AG04450 (cell line): ENCODE data around the gene RIC8A. TPM values are rescaled to one million over a fixed set of nuclear protein-coding genes. Genes with fewer than 3 reads are reported as not detected.

ENCODE experiments used
- CTCF ChIA-PET: fragments of 300-600, 350-600 bp; formaldehyde crosslinking; extraction: SDS; loops from one replicate; lab custom pipeline; 2022; ENCODE audit warnings: antibody characterized with exemption, inconsistent platforms; lab: Charles Lee
- POLR2A ChIA-PET: fragments of 350-600 bp; formaldehyde crosslinking; extraction: SDS; loops from one replicate; lab custom pipeline; 2021; ENCODE audit warnings: antibody characterized with exemption, inconsistent platforms; lab: Yijun Ruan, JAX
- DNase-seq: peaks from one replicate; pipeline ENCODE4 v3.0.0-alpha.2; 2011; ENCODE audit warnings: low read depth, low spot score
- H3K27ac ChIP-seq: one replicate; pipeline ENCODE4 v1.5.1; 2012; ENCODE audit warnings: low read depth, low read length, control low read depth
- H3K27me3 ChIP-seq: one replicate; pipeline ENCODE4 v1.6.0; 2012; ENCODE audit warnings: low read length; ENCODE audit not compliant: control insufficient read depth, insufficient read depth
- H3K4me3 ChIP-seq: 2 replicates; pipeline ENCODE4 v1.5.1; 2011; ENCODE audit warnings: mild to moderate bottlenecking, low read depth, low read length, control low read depth
- H3K9me3 ChIP-seq: 2 replicates; pipeline ENCODE4 v1.5.1; 2012; ENCODE audit warnings: low read length; ENCODE audit not compliant: control insufficient read depth, insufficient read depth
- CTCF ChIP-seq: IDR thresholded peaks from 2 replicates; pipeline ENCODE4 v1.5.1; 2011; ENCODE audit warnings: low read depth, low read length, control low read depth, inconsistent platforms
- polyA plus RNA-seq: library from polyadenylated mRNA; depleted of rRNA; stranded (reverse); fragments of >200 nt; gene quantifications from 2 replicates; pipeline ENCODE4 v1.2.3, GENCODE V29; 2011

Gene RIC8A
- polyA plus RNA-seq, 1 experiment = 118 TPM

DNA sequence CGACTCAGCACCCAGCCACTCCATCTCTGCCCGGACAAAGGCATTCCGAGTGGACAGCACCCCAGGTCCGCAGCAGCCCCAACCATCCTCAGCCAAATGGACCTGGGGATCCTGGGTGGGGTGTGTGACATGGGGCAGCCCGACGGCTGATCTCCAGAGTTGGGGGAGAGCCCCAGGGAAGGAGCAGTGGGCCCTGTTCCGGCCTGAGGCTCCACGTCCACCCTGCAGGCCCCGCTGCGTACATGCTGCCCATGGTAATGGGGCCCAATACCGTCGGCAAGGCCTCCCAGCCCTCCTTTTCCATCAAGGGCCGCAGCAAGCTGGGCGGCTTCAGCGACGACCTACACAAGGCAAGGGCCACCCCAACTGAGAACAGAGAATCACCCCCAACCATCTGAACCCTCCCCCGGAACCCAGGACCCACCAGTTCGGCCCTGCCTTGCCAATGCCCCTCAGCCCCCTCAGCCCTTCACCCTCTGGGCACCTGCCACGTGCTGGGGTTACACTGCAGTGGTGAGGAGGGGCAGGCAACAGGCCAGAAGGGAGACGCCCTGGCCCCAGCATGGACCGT is 9.2 kb upstream of the RIC8A start:
- ChIA-PET CTCF (no interaction called here), POLR2A (no interaction called here)
- no peak overlapping the region for H3K27ac ChIP-seq
- H3K9me3 ChIP-seq = no peaks in the 10 kb centered on the region; the same call in 1 of the 2 replicates
- no peak overlapping the region for H3K4me3 ChIP-seq
- TF ChIP-seq CTCF = no peak
- no peak for DNase-seq
- H3K27me3 ChIP-seq = no peaks in the 10 kb centered on the region

GRCh38 chr11:199004-199581 is 8.4 kb upstream of the RIC8A start:
- POLR2A ChIA-PET = no interaction called here
- no peaks in the 10 kb centered on the region for H3K27me3 ChIP-seq
- CTCF ChIA-PET = no interaction called here
- DNase-seq = no peak
- no peaks in the 10 kb centered on the region; the same call in 1 of the 2 replicates for H3K9me3 ChIP-seq
- no peak for TF ChIP-seq CTCF
- H3K4me3 ChIP-seq = no peak overlapping the region
- no peak overlapping the region for H3K27ac ChIP-seq

- no peak for TF ChIP-seq CTCF
- Histone ChIP-seq H3K27ac (no peak overlapping the region), H3K4me3 (no peak overlapping the region), H3K9me3 (no peaks in the 10 kb centered on the region; the same call in 1 of the 2 replicates), H3K27me3 (no peaks in the 10 kb centered on the region)
- ChIA-PET POLR2A (no interaction called here), CTCF (no interaction called here)
- no peak for DNase-seq
Observed at GRCh38 chr11:199782-200181, 7.7 kb upstream of the RIC8A start.

DNA sequence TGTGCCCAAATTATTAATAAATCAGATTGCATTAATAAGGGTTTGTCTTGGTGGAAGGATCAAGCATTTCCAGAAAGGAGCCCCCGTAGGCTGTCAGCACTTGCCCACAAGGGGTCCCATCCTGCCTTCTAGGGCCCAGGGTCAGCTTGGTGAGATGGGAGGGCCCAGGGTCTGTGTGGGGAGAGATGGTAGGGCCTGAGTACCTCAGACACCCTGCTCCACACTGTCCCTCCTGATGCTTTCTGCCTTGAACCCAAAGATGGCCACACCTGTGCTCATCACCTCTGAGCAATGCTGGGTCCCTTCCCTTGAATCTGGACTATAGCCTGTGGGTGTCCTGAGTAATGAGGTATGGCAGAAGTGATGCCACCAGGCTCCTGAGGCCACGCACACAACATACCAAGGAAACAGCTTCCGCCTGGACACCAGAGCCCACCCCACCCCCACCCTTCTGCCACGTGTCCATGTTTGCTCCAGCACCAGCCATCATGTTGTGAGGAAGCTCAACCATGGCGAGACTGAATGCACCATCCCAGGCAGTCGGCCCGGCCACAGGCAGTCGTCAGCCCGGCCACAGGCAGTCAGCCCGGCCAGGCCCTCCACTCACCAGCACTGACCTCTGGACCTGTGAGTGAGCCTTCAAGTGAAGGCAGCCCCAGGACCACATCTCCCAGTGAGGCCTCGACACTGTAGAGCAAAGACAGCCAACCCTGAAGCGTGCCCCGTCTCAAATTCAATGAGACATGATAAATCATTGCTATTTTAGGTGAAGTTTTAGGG is 7.1 kb upstream of the RIC8A start:
- ChIA-PET POLR2A (no interaction called here), CTCF (no interaction called here)
- TF ChIP-seq CTCF = no peak
- H3K4me3 ChIP-seq = no peak overlapping the region
- no peaks in the 10 kb centered on the region for H3K27me3 ChIP-seq
- no peaks in the 10 kb centered on the region; the same call in 1 of the 2 replicates for H3K9me3 ChIP-seq
- no peak overlapping the region for H3K27ac ChIP-seq
- no peak for DNase-seq

- ChIA-PET CTCF (no interaction called here), POLR2A (no interaction called here)
- Histone ChIP-seq H3K27ac (no peak overlapping the region), H3K4me3 (no peak overlapping the region), H3K9me3 (no peaks in the 10 kb centered on the region; the same call in 1 of the 2 replicates), H3K27me3 (no peaks in the 10 kb centered on the region)
- no peak for DNase-seq
- TF ChIP-seq CTCF = no peak
Observed at GRCh38 chr11:201966-202365, 5.5 kb upstream of the RIC8A start.
